ENCODE data around the gene CD58. TPM values are rescaled to one million over a fixed set of nuclear protein-coding genes. Genes with fewer than 3 reads are reported as not detected.

CD58 gene
- total RNA-seq, 4 donors from 2014 or later, result 1.8 to 48.7 (median 32.7) TPM

DNA sequence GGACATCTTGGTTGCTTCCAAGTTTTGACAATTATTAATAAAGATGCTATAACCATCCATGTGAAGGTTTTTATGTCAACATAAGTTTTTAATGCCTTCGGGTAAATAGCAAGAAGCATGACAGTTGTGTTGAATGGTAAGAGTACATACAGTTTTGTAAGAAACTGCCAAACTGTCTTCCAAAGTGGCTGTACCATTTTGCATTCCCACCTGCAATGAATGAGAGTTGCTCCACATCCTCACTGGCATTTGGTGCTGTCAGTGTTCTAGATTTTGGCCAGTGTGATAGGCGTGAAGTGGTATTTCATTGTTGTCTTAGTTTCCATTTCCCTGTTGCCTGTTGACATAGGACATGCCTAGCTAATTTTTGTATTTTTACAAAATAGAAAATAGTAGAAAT lies 45.4 kb downstream of the CD58 start:
- Histone ChIP-seq H3K27ac (no peak overlapping the region), H3K36me3 (no peaks in the 10 kb centered on the region), H3K27me3 (no peaks in the 10 kb centered on the region), H3K9me3 (no peaks in the 10 kb centered on the region), H3K4me1 (no peaks in the 10 kb centered on the region), H3K4me3 (no peak overlapping the region)
- no peak for DNase-seq
- TF ChIP-seq CTCF (IDR thresholded peaks at IDR 0.05) (no peak), EP300 (IDR thresholded peaks at IDR 0.05; ENCODE audit: low read depth) (no peak), POLR2A (IDR thresholded peaks at IDR 0.05) (no peak), POLR2AphosphoS5 (IDR thresholded peaks at IDR 0.05) (no peak)
- WGBS, 2 donors (ENCODE audit: low coverage in 1 of 2), result 100% methylated on average over 2 of the region's 2 CpGs
- in situ Hi-C loops (cut with MboI; ENCODE audit: low pct_ligation_motif_present in 1 of 4, low pct_unique_long_range_greater_than_20kb in 1 of 4, low sequenced_read_pairs in 3 of 4) (no loop called here), intact Hi-C loops (cut with DNase I; ENCODE audit: low total_unique reads) (no loop called here)

- no peak for TF ChIP-seq CTCF (IDR thresholded peaks at IDR 0.05)
- TF ChIP-seq POLR2AphosphoS5 (IDR thresholded peaks at IDR 0.05), result no peak
- no peak for TF ChIP-seq EP300 (IDR thresholded peaks at IDR 0.05; ENCODE audit: low read depth)
- TF ChIP-seq POLR2A (IDR thresholded peaks at IDR 0.05), result no peak
- Histone ChIP-seq H3K9me3 (no peaks in the 10 kb centered on the region), H3K4me1 (no peaks in the 10 kb centered on the region), H3K27ac (no peak overlapping the region), H3K27me3 (no peaks in the 10 kb centered on the region), H3K4me3 (no peak overlapping the region), H3K36me3 (peaks cover 0 to 4% (median 0%) of the 10 kb centered on the region in 4 donors)
- intact Hi-C loops (cut with DNase I; ENCODE audit: low total_unique reads), result no loop called here
- WGBS, 2 donors (ENCODE audit: low coverage in 1 of 2), result 81 to 100% methylated on average over 2 to 3 of the region's 3 CpGs
- in situ Hi-C loops (cut with MboI; ENCODE audit: low pct_ligation_motif_present in 1 of 4, low pct_unique_long_range_greater_than_20kb in 1 of 4, low sequenced_read_pairs in 3 of 4), result no loop called here
- no peak for DNase-seq
Observed at GRCh38 chr1:116521186-116521585, 49.6 kb downstream of the CD58 start.

DNA sequence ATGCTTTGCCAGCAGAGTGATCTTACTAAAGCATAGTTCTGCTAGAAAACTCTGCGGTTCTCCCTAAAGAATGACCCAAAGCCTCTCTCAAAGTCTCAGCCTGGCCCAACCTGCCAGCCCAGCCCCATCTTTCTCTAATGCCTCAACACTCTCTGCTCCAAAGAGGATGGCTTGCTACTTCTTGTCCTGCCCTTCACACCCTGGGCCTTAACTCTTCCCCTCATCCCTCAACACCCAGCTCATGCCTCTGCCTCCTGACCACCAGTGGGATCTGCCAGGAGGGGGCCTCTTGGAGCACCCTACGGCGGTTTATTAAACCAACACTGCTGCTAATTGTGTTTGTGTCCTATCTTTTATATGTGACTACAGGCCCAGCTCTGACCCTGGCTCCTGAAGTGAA lies 52.4 kb downstream of the CD58 start:
- Histone ChIP-seq H3K27ac (no peak overlapping the region), H3K9me3 (no peaks in the 10 kb centered on the region), H3K27me3 (no peaks in the 10 kb centered on the region), H3K4me3 (no peak overlapping the region), H3K4me1 (no peaks in the 10 kb centered on the region), H3K36me3 (peaks cover 0 to 4% (median 0%) of the 10 kb centered on the region in 4 donors)
- in situ Hi-C loops (cut with MboI; ENCODE audit: low pct_ligation_motif_present in 1 of 4, low pct_unique_long_range_greater_than_20kb in 1 of 4, low sequenced_read_pairs in 3 of 4), result no loop called here
- intact Hi-C loops (cut with DNase I; ENCODE audit: low total_unique reads), result no loop called here
- TF ChIP-seq EP300 (IDR thresholded peaks at IDR 0.05; ENCODE audit: low read depth), result no peak
- TF ChIP-seq POLR2AphosphoS5 (IDR thresholded peaks at IDR 0.05), result no peak
- no peak for TF ChIP-seq CTCF (IDR thresholded peaks at IDR 0.05)
- TF ChIP-seq POLR2A (IDR thresholded peaks at IDR 0.05), result no peak
- 98% methylated on average over 3 of the region's 3 CpGs; no CpG with 5 or more reads in 1 of the 2 donors for WGBS, 2 donors (ENCODE audit: low coverage in 1 of 2)
- no peak for DNase-seq

- Histone ChIP-seq H3K36me3 (peaks cover 0 to 4% (median 0%) of the 10 kb centered on the region in 4 donors), H3K4me1 (no peaks in the 10 kb centered on the region), H3K9me3 (no peaks in the 10 kb centered on the region), H3K27me3 (no peaks in the 10 kb centered on the region), H3K4me3 (no peak overlapping the region), H3K27ac (no peak overlapping the region)
- intact Hi-C loops (cut with DNase I; ENCODE audit: low total_unique reads) (no loop called here), in situ Hi-C loops (cut with MboI; ENCODE audit: low pct_ligation_motif_present in 1 of 4, low pct_unique_long_range_greater_than_20kb in 1 of 4, low sequenced_read_pairs in 3 of 4) (no loop called here)
- 86 to 88% methylated on average over 3 to 5 of the region's 5 CpGs for WGBS, 2 donors (ENCODE audit: low coverage in 1 of 2)
- TF ChIP-seq POLR2A (IDR thresholded peaks at IDR 0.05), result no peak
- TF ChIP-seq POLR2AphosphoS5 (IDR thresholded peaks at IDR 0.05), result no peak
- no peak for DNase-seq
Observed at GRCh38 chr1:116516631-116517030, 54.2 kb downstream of the CD58 start.

GRCh38 chr1:116515702-116516101 lies 55.1 kb downstream of the CD58 start:
- no peak overlapping the region for H3K4me3 ChIP-seq
- WGBS, 2 donors (ENCODE audit: low coverage in 1 of 2), result 81 to 92% methylated on average over 5 to 7 of the region's 7 CpGs
- TF ChIP-seq CTCF (IDR thresholded peaks at IDR 0.05) (no peak), POLR2AphosphoS5 (IDR thresholded peaks at IDR 0.05) (no peak), POLR2A (IDR thresholded peaks at IDR 0.05) (no peak), EP300 (IDR thresholded peaks at IDR 0.05; ENCODE audit: low read depth) (no peak)
- in situ Hi-C loops (cut with MboI; ENCODE audit: low pct_ligation_motif_present in 1 of 4, low pct_unique_long_range_greater_than_20kb in 1 of 4, low sequenced_read_pairs in 3 of 4), result no loop called here
- H3K27ac ChIP-seq, result peak overlapping the region; percentile 36 to 58 (median 50)
- intact Hi-C loops (cut with DNase I; ENCODE audit: low total_unique reads), result no loop called here
- no peak for DNase-seq
- H3K9me3 ChIP-seq, result no peaks in the 10 kb centered on the region
- no peaks in the 10 kb centered on the region for H3K4me1 ChIP-seq
- H3K36me3 ChIP-seq, result peaks cover 0 to 4% (median 0%) of the 10 kb centered on the region in 4 donors
- H3K27me3 ChIP-seq, result no peaks in the 10 kb centered on the region

All from transverse colon (tissue), 4 donors.